ENCODE measurements around the gene RAB24.

- TF ChIP-seq CTCF (IDR thresholded peaks at IDR 0.05; ENCODE audit: low read depth, low read length, missing input control) (no peak), JUND (IDR thresholded peaks at IDR 0.05) (no peak), FOXA1 (IDR thresholded peaks at IDR 0.05) (no peak), EGR1 (IDR thresholded peaks at IDR 0.05; ENCODE audit: low read depth in 2 of 2) (no peak), SP1 (IDR thresholded peaks at IDR 0.05) (no peak), HNF4A (conservative IDR thresholded peaks at IDR 0.05) (no peak), ZBTB33 (IDR thresholded peaks at IDR 0.05) (no peak), RAD21 (IDR thresholded peaks at IDR 0.05) (no peak), MAX (IDR thresholded peaks at IDR 0.05) (no peak)
Observed at GRCh38 chr5:177334155-177334551, 30.6 kb upstream of the RAB24 start.
